Measurements from ENCODE around the gene FGF7. TPM values are rescaled to one million over a fixed set of nuclear protein-coding genes. Genes with fewer than 3 reads are reported as not detected.

The FGF7 gene
- total RNA-seq, 1 donor from 2014 or later = 8.7 TPM

DNA sequence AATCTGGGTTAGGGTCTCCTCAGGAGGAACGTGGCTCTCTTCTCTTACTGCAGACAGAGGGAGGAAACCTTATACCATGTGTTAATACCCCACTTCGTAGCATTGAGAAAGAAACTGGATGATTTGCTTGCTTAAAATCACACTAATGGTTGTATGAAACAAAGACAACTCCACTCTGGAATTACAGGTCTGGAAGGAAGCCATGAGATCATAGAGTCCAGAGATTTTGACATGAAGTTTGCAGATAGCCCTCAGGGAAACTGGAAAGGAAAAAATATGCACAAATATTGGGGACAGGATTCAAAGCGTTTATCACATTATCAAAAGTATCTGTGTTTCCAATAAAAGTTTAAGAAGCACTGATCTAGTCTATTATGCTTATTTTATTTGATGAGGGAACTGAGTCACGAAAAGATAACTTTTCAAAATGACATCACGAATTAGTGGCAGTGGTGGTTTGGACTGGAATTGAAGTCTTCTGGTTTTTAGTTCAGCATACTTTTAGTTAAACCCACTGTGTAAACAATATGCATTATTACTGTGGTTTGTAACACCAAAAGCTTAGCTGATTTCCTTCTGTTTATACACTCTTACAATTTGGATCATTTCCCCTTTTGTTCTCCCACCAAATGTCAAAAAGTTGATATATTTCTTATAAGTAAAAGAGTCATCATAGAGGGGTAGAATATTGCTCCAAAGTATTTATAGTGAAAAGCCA, 16.8 kb downstream of the FGF7 start:
- no peaks in the 10 kb centered on the region for H3K27me3 Mint-ChIP-seq (ENCODE audit: low read depth)
- TF ChIP-seq, protein P1, sequence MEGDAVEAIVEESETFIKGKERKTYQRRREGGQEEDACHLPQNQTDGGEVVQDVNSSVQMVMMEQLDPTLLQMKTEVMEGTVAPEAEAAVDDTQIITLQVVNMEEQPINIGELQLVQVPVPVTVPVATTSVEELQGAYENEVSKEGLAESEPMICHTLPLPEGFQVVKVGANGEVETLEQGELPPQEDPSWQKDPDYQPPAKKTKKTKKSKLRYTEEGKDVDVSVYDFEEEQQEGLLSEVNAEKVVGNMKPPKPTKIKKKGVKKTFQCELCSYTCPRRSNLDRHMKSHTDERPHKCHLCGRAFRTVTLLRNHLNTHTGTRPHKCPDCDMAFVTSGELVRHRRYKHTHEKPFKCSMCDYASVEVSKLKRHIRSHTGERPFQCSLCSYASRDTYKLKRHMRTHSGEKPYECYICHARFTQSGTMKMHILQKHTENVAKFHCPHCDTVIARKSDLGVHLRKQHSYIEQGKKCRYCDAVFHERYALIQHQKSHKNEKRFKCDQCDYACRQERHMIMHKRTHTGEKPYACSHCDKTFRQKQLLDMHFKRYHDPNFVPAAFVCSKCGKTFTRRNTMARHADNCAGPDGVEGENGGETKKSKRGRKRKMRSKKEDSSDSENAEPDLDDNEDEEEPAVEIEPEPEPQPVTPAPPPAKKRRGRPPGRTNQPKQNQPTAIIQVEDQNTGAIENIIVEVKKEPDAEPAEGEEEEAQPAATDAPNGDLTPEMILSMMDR (IDR thresholded peaks at IDR 0.05; ENCODE audit: unreplicated experiment) = no peak
- no peak overlapping the region for H3K27ac Mint-ChIP-seq
- H3K36me3 Mint-ChIP-seq = no peaks in the 10 kb centered on the region
- H3K9me3 Mint-ChIP-seq = no peaks in the 10 kb centered on the region
- peaks cover 35% of the 10 kb centered on the region for H3K4me1 Mint-ChIP-seq
- H3K4me3 Mint-ChIP-seq = no peak overlapping the region
- no peak for DNase-seq (ENCODE audit: low spot score in 2 of 2, unreplicated experiment in 2 of 2)

DNA sequence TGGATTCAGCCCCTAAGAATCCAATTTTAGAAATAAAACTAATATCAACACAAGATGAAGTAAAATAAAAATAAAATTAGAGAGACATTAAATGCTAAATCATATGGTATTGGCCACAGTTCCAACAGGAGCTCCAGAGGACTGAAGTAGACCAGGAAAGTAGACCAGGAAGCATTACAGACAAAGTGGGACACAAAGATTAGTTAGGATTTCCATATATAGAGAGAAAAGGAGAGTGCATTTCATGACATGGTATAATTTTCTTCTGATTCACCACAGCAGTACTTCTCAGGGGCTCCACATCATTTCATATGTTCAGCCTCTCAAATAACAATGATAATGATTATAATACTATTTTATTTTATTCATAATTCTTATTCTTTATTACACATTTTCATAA, 18.3 kb downstream of the FGF7 start:
- TF ChIP-seq, protein P1 (IDR thresholded peaks at IDR 0.05; ENCODE audit: unreplicated experiment) = no peak
- no peaks in the 10 kb centered on the region for H3K36me3 Mint-ChIP-seq
- H3K4me3 Mint-ChIP-seq = no peak overlapping the region
- H3K27me3 Mint-ChIP-seq (ENCODE audit: low read depth) = no peaks in the 10 kb centered on the region
- no peak for DNase-seq (ENCODE audit: low spot score in 2 of 2, unreplicated experiment in 2 of 2)
- no peaks in the 10 kb centered on the region for H3K9me3 Mint-ChIP-seq
- H3K27ac Mint-ChIP-seq = peak overlapping the region; percentile 5
- H3K4me1 Mint-ChIP-seq = peaks cover 26% of the 10 kb centered on the region

DNA sequence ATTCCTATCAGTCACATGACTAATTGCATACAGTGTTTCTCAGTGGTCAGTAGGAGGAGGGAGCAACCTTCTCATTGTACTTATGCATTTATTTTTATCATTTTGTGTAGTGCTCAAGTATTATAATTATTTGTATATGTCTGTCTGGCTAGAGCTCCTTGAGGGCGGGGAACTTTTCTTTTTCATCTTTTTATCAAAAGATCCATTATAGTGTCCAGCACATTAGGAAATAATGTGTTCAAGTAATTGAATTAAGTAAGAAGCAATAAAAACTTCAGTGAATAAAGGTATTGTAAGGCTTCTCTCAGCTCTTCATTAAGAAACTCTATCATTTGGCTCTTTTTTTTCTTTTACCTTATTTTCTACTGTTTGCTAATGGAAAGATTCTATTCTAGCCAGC, 18.8 kb downstream of the FGF7 start:
- DNase-seq (ENCODE audit: low spot score in 2 of 2, unreplicated experiment in 2 of 2) = no peak
- no peak overlapping the region for H3K27ac Mint-ChIP-seq
- H3K4me3 Mint-ChIP-seq = no peak overlapping the region
- peaks cover 27% of the 10 kb centered on the region for H3K4me1 Mint-ChIP-seq
- no peaks in the 10 kb centered on the region for H3K27me3 Mint-ChIP-seq (ENCODE audit: low read depth)
- H3K36me3 Mint-ChIP-seq = no peaks in the 10 kb centered on the region
- H3K9me3 Mint-ChIP-seq = no peaks in the 10 kb centered on the region
- TF ChIP-seq, protein P1 (IDR thresholded peaks at IDR 0.05; ENCODE audit: unreplicated experiment) = no peak

DNA sequence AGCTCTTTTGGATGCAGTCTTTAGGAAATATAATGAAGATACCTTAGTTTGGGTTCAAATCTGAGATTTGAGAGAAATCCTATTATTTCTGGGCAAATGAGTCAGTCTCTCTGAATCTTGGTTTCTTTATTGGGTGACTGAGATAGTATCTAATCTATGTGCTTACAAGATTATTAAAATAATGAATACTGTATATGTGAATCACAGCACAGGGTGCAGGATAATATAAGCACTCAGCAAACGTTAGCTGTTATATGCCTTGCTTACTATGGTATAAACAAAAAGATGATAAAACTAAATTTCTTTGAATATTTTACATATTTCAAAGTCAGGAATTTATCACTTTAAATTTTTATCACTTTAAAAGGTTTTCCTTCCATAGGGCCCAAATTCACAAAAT, 29.6 kb downstream of the FGF7 start:
- H3K4me3 Mint-ChIP-seq = no peak overlapping the region
- DNase-seq (ENCODE audit: low spot score in 2 of 2, unreplicated experiment in 2 of 2) = no peak
- H3K36me3 Mint-ChIP-seq = no peaks in the 10 kb centered on the region
- H3K27ac Mint-ChIP-seq = no peak overlapping the region
- H3K27me3 Mint-ChIP-seq (ENCODE audit: low read depth) = no peaks in the 10 kb centered on the region
- H3K4me1 Mint-ChIP-seq = peaks cover 14% of the 10 kb centered on the region
- peaks cover 5% of the 10 kb centered on the region for H3K9me3 Mint-ChIP-seq
- TF ChIP-seq, protein P1 (IDR thresholded peaks at IDR 0.05; ENCODE audit: unreplicated experiment) = no peak

DNA sequence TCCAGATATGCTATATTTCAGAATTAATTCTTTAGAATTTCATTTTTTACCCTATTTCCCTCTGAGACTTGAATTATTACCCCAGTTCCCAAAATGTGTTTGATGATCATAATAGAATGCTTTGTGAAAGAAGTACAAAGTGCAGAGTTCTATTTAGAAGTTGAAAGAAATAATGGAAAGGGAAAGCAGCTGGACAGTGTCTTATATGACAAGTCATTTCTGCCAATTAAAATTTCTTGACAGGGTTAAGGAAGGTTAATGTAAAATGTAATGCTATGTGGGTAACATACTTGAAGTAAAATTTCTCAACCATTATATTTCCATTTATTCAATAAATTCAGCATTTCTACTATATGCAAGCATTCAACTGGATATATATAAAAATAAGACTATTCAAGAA, 33.1 kb downstream of the FGF7 start:
- Mint-ChIP-seq H3K4me3 (no peak overlapping the region), H3K27me3 (ENCODE audit: low read depth) (no peaks in the 10 kb centered on the region), H3K36me3 (no peaks in the 10 kb centered on the region), H3K27ac (no peak overlapping the region), H3K4me1 (peaks cover 19% of the 10 kb centered on the region), H3K9me3 (peaks cover 5% of the 10 kb centered on the region)
- DNase-seq (ENCODE audit: low spot score in 2 of 2, unreplicated experiment in 2 of 2) = no peak
- TF ChIP-seq, protein P1 (IDR thresholded peaks at IDR 0.05; ENCODE audit: unreplicated experiment) = no peak
